Astrocyte of the cerebellum (primary cell): ENCODE results near the gene BRD4.

Source experiments
- DNase-seq: peaks from one replicate; pipeline ENCODE4 v3.0.0-alpha.2; 2011; ENCODE audit warnings: low read depth
- H3K4me3 ChIP-seq: 2 replicates; pipeline ENCODE4 v1.5.1; 2011; ENCODE audit warnings: mild to moderate bottlenecking, low read depth, low read length, moderate library complexity
- CTCF ChIP-seq: IDR thresholded peaks from 2 replicates; pipeline ENCODE4 v1.5.1; 2012; ENCODE audit warnings: low read length, low read depth, moderate library complexity, mild to moderate bottlenecking; ENCODE audit errors: missing control alignments
- in situ Hi-C: cut with HindIII; loops from 2 replicates; pipeline ENCODE4 v1.10.0; 2017; ENCODE audit warnings: low sequenced_read_pairs

The BRD4 gene

DNA sequence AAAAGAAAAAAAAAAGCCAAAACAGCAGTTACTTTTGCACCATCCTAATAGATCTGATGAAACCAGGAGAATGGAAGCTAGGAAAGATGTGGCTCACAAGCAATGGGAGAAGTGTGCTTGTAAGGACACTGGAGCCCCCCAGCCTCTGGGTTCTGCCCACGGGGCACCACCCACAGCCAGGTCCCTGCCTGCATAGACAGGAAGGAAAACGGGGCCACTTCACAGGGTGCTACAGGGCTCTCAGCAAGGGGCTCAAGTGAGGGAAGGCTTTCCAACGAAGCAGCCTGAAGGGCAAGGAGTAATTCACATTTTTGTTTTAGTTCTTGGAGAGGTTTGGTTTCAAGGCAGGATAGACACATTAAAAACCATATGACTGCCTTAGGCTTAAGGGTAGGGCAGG lies 42.7 kb downstream of the BRD4 start:
- no peak overlapping the region for H3K4me3 ChIP-seq
- in situ Hi-C loops: no loop called here
- no peak for TF ChIP-seq CTCF
- DNase-seq: no peak

- H3K4me3 ChIP-seq: no peak overlapping the region
- no peak for DNase-seq
Measured at GRCh38 chr19:15288146-15288963, 44.0 kb downstream of the BRD4 start.

DNA sequence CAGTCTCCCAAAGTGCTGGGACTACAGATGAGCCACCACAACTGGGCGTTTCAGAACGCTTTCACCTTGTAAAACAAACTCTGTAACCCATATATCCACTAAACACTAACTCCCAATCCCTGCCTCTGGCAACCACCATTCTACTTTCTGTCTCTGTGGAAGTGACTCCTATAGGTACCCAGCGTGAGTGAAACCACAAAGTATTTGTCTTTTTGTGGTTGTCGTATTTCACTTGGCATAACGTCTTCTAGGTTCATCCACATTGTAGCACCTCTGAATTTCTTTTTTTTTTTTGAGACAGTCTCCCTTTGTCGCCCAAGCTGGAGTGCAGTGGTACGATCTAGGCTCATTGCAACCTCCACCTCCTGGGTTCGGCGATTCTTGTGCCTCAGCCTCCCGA lies 44.8 kb downstream of the BRD4 start:
- H3K4me3 ChIP-seq: no peak overlapping the region
- DNase-seq: no peak
- in situ Hi-C loops: no loop called here
- no peak for TF ChIP-seq CTCF

More at GRCh38 chr19:15288146-15288963, 44.0 kb downstream of the BRD4 start:
- in situ Hi-C loops: no loop called here
- TF ChIP-seq CTCF: no peak

- TF ChIP-seq CTCF: no peak
- no peak for DNase-seq
- H3K4me3 ChIP-seq: no peak overlapping the region
- in situ Hi-C loops: no loop called here
Measured at GRCh38 chr19:15286688-15287365, 45.5 kb downstream of the BRD4 start.

DNA sequence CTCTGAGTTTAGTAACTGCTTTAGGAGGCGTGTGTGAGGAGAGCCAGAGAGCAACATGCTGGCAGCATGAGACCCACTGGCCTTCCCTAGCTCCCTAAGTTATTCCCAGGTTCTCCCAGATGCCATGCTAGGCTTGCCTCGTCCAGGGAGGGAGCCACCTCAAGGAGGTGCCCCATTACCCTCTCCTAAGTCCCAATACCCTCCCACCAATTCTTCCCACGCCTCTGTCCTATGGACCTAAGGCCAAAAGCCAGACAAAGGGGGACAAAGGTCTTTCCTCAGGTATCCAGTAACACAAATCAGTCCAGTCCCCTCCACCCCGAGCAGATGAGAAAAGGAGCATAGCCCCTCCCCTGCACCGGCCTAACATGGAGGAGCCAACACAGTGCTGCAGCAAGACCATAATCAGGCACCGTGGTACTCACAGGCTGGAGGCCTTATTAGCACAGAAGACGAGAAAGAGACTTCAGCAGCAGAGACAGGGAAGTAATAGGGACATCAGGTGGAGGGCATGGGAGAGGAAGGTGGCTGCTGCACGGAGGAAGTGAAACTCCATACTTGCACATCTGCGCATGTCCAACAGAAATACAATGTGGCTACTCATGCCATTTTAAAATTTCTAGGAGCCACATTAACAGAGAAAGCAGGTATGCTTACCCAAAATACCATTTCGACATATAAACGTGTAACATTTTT lies 46.3 kb downstream of the BRD4 start:
- DNase-seq: no peak
- no peak for TF ChIP-seq CTCF
- in situ Hi-C loops: no loop called here
- no peak overlapping the region for H3K4me3 ChIP-seq

- no peak for TF ChIP-seq CTCF
- no peak overlapping the region for H3K4me3 ChIP-seq
- no peak for DNase-seq
- in situ Hi-C loops: no loop called here
Measured at GRCh38 chr19:15284896-15285295, 47.4 kb downstream of the BRD4 start.
